HG03521 (cell line): ENCODE data around the gene TRIM40.
A peak's percentile ranks its signal among the peaks of the same experiment; 100 is the strongest.
"Not testable (repeated sequence)": the region's sequence is repeated elsewhere in the genome, so short reads cannot be mapped to it uniquely, and the experiment has no call there.

ENCODE experiments used
- ATAC-seq: cut with Tn5 transposase; IDR thresholded peaks from one replicate; pipeline ENCODE4 v1.9.1; 2021; ENCODE audit warnings: mild to moderate bottlenecking, moderate library complexity; ENCODE audit not compliant: unreplicated experiment

Gene TRIM40

DNA sequence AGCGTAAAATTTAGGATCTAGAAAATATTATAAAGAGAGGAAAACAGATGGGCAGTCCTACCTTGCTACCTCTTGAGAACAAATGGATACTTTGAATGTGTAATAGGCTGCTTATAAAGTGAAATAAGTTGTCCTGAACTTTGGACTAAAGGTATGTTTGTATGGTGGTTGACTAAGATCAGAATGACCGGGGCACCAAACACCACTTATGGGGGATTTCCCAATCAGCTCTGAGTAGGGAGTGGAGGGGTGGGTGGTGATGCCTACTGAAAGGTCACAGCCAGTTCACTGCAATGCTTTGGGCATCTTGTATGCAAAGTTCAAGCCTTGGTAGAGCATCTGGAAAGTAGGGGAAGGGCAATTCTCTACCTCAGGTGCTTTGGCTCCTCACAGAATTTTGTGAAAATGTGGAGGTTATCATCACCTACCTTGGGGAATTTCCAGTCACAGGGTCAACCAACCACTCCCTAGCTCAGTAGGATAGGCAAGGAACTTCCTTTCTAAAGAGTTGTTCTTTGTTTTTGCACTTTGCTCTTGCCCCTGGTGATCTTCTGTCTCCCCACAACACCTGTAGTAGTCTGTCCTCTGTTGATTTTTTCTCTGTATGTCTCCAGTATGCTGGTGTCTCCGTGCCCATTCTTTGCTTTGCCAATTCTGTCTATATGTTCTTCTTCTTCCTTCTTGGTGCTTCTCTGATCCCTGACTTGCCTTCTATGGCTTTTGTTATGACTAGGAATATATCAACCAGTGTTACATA is 22.8 kb upstream of the TRIM40 start, which contains the start of gene TRIM31:
Gene TRIM31 (minus strand): TSS at position 88 of the 757 bp plus-strand sequence. CDS start 285 bp downstream, outside the sequence.
- ATAC-seq = no peak

GRCh38 chr6:30113841-30114240 is 22.1 kb upstream of the TRIM40 start:
- ATAC-seq = no peak

DNA sequence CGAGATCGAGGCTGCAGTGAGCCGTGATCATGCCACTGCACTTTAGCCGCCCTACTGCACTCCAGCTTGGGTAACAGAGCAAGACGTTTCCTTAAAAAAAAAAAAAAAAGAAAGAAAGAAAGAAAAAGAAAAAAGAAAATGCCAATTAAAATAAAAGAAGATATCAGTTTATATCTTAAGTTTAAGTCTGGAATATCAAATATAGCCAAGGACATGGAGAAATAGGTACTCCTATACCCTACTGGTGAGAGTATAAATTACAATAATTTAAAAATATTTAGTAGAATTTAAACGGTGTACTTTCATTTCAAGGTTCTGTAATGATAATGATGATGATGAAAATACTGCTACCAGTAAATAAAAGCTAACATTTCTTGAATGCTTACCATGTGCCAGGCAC is 19.2 kb upstream of the TRIM40 start:
- ATAC-seq = no peak

DNA sequence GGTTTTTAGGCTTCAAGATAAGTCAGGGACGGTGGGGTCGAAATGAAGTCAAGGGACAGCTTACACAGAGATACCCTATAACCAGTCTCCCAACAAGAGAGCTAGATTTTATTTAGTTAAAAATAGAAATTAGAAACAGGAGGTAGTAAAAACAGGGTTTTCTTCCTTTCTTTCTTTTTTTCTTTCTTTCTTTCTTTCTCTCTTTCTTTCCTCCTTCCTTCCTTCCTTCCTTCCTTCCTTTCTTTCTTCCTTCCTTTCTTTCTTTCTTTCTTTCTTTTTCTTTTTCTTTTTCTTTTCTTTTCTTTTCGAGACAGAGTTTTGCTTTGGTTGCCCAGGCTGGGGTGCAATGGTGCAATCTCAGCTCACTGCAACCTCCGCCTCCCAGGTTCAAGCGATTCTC is 17.2 kb upstream of the TRIM40 start:
- not testable (repeated sequence) for ATAC-seq

DNA sequence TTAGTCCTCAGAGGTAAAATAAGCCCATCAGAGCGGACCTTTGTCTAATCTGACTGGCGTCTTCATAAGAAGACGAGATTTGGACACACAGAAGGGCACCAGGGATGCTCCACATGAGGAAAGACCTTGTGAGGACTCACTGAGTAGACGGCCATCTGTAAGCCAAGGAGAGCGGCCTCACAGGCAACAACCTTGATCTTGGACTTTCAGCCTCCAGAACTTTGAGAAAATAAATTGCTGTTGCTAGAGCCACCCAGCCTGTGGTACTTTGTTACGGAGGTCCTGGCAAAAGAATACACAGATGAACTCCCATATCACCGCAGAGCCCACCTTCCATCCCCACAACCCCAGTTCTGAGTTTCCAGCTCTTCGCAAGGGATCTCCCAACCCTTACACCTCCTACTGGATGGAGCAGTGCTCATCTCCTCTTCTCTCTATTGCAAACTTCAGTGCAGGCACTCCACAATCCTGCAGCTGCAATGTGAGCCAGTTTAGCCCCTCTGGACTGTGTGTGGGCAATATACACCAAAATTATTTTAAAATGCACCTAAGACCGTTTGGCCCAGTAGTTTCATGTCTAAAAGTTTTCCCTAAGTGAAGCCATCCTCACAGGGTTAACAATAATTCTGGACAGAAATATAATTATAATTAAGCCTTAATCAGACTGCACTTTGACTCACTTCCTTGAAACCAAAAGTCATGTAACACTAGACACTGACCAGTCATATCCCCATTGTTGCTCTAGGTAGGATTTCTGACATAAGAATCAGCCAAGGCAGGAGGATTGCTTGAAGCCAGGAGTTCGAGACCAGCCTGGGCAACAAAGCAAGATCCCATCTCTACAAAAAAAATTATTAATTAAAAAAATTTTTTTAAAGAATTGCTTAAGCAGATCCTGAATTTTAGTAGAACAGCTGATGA is 14.2 kb upstream of the TRIM40 start:
- ATAC-seq = no peak

GRCh38 chr6:30122515-30122914 is 13.4 kb upstream of the TRIM40 start:
- ATAC-seq = no peak

GRCh38 chr6:30127238-30128093 is 8.5 kb upstream of the TRIM40 start:
- no peak for ATAC-seq

DNA sequence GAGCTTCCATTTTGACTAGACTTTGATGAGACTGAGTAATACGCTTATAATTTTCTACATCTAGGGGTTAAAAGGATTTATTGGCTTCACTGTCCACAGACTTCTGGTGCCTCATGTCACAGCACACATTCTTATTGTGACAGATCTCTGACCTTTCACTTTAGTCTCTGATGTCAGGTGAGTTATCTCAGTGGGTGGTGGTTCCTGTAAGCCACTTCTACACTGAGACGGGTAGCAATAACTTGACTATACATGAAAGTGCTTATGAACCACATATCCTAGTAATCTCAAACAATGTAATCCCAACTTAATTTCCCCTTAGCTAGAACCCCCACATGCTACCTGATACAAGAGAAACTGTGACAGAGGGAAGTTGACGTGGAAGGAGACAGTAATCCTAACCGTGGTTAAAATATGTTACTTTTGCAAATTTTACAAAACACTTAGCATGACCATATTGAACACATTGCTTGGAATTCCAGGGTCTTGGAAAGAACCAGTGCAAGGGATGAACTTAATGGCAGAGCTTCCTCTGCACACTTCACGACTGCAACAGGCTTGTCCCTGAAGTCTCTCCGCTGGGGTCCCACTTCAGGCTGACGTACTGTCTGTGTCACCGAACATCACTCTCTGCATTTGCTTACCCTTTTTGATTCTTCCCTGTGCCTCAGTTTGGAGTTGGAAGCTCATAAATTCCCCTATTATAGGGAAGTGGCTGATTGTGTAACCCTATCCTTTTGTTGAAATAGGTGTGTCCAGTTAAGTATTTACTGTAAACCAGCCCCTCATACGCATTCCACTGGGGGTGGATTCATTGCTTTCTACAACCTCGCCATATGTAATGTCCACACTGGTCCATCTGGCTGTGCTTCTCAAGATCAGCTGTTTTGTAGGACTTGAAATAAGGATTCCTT is 6.4 kb upstream of the TRIM40 start:
- no peak for ATAC-seq

GRCh38 chr6:30130179-30130679 is 5.7 kb upstream of the TRIM40 start:
- ATAC-seq = no peak

GRCh38 chr6:30130887-30131862 is 4.8 kb upstream of the TRIM40 start:
- peak; percentile 53 for ATAC-seq

DNA sequence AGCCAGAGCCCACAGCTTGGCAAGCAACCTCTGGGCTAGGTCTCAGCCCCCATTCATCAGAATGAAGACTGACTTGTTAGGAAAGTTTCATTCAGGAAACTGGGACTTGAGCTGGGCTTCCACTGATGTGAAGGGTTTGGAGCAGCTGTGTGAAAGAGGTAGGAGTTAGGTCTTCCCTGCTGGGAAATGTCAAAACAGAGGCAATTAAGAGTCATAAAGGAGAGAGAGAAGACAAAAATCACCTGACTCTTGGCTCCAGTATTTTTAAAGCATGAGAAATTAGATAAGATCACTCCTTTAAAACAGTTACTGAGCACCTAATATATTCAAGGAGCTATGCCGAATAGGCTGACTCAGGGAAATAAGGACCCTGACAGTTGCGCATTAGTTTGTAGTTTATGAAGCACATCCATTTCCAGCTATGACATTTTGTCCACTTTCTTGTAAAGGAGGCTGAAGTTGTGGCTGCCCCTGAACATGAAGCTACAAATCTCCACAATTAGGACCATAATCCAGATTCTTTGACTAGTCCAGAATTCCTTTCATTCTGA is 3.9 kb upstream of the TRIM40 start:
- no peak for ATAC-seq

- ATAC-seq = no peak
Observed at GRCh38 chr6:30135147-30135546, 793 bp upstream of the TRIM40 start.

DNA sequence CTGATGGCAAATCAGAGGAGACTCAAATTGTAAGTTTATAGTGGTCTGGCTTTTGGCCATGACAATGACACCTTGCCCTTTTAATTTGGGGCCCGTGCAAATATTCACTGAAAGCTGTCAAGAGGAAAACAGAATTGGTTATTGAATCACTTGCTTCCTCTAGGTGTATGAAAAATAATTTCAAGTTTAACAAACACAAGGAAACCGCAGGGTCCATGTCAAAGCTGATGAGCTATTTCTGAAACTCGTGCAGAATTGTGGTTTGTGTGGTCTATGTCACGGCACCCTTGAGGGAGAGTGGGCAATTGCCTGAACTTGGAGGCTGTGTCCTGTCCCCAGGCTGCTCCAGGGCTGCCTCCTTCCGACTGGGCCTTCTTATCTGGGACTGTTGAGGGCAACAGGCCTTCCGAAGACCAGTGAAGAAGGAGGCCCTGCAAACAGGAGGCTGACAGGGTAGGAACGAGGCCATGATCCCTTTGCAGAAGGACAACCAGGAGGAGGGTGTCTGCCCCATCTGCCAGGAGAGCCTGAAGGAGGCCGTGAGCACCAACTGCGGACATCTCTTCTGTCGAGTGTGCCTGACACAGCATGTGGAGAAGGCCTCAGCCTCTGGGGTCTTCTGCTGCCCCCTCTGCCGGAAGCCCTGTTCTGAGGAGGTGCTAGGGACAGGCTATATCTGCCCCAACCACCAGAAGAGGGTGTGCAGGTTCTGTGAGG is 788 bp downstream of the TRIM40 start:
- no peak for ATAC-seq

DNA sequence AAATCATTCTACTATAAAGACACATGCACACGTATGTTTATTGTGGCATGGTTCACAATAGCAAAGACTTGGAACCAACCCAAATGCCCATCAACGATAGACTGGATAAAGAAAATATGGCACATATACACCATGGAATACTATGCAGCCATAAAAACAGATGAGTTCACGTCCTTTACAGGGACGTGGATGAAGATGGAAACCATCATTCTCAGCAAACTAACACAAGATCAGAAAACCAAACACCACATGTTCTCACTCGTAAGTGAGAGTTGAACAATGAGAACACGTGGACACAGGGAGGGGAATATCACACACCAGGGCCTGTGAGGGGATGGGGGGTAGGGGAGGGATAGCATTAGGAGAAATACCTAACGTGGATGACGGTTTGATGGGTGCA is 4.3 kb downstream of the TRIM40 start:
- not testable (repeated sequence) for ATAC-seq

DNA sequence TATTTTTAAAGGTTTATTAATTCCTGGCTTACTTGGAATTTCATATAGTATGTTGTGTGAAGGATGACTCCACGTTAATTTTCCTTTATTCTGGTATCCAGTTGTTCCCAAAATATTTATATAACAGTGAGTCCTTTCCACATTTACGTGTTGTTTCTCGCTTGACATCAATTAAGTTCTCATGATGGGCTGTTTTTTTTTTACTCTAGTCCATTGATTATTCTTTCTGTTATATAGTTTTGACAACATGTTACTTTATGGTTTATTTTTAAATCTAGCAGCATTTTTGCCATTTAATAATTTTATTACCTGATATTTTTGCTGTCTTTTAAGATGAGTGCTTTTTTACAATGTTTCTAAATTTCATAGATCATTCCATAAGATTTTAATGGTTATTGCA is 6.7 kb downstream of the TRIM40 start:
- no peak for ATAC-seq

- ATAC-seq = no peak
Observed at GRCh38 chr6:30143780-30144179, 7.8 kb downstream of the TRIM40 start.

DNA sequence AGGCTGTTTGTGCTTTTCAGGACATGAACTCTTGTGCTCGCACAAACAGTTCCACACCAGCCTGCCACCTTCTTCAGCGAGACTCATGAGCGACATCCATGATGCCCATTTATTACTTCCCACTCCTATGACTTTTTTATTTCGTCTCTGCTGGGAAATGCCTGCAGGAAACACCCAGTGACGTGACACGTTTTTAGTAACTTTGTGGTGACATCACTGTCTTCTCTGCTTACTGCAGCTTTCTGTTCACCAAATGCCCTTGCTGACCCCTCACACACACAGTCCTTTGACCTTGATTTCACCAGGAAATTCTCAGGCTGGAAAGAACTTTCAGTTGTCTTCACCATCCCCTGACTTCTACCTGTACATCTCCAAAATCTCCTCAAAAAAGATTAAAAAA is 8.9 kb downstream of the TRIM40 start:
- ATAC-seq = no peak

- no peak for ATAC-seq
Observed at GRCh38 chr6:30145818-30146217, 9.9 kb downstream of the TRIM40 start.
